Mammary epithelial cell (primary cell): Measurements from ENCODE around the gene SLAIN2.

Experiments used
- CTCF ChIP-seq, 2 donors: IDR thresholded peaks in 1 of 2; conservative IDR thresholded peaks in 1 of 2; 2 replicates each; pipeline ENCODE4 v1.5.1; 2011 to 2012; ENCODE audit warnings: inconsistent platforms in 2 of 2, low read length in 2 of 2, mild to moderate bottlenecking in 2 of 2, control low read depth in 1 of 2, low read depth in 1 of 2; ENCODE audit not compliant: insufficient read depth in 1 of 2; ENCODE audit errors: extremely low read depth in 1 of 2
- EZH2 ChIP-seq: IDR thresholded peaks from 2 replicates; pipeline ENCODE4 v1.6.1; 2012; ENCODE audit warnings: low read length, inconsistent platforms, borderline replicate concordance

GRCh38 chr4:48324281-48324680 is 17.0 kb upstream of the SLAIN2 start:
- TF ChIP-seq CTCF (conservative IDR thresholded peaks at IDR 0.05 in 1 of 2, IDR thresholded peaks at IDR 0.05 in 1 of 2; ENCODE audit: extremely low read depth in 1 of 2, insufficient read depth in 1 of 2, low read depth in 1 of 2, low read length in 2 of 2) (no peak), EZH2 (no peak)
